Measurements from ENCODE around the gene RAET1G. TPM values are rescaled to one million over a fixed set of nuclear protein-coding genes. Genes with fewer than 3 reads are reported as not detected.

The RAET1G gene
- total RNA-seq, 1 experiment from 2014 or later: 0.54 TPM

DNA sequence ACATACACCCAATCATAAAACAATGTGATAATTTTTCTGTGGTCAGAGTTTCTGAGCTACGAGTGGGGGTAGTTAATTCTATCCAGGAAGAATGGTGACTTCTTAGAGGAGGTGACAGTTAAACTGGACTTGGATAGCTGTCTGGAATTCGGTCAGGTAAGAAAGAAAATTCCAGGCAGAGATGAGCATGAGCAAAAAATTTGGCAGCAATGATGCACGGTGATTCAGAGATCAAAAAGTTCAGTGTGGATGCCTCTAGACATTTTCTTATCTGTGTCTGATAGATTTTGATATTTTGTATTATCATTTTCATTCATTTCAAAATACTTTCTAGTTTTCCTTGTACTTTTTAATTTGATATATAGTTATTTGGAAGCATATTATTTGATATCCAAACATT, 37.0 kb downstream of the RAET1G start:
- CTCF ChIA-PET: no interaction called here
- no peak for DNase-seq
- Mint-ChIP-seq H3K9me3 (ENCODE audit: low read depth, unreplicated experiment) (no peaks in the 10 kb centered on the region), H3K27ac (ENCODE audit: unreplicated experiment) (no peak overlapping the region), H3K4me1 (ENCODE audit: low read depth, unreplicated experiment) (peaks cover 19% of the 10 kb centered on the region), H3K27me3 (ENCODE audit: unreplicated experiment) (peaks cover 6% of the 10 kb centered on the region), H3K4me3 (ENCODE audit: low read depth, unreplicated experiment) (no peak overlapping the region), H3K36me3 (ENCODE audit: insufficient read depth, unreplicated experiment) (no peaks in the 10 kb centered on the region)
- no TSS peak for BruUV-seq (replicated peaks)
- intact Hi-C loops (cut with micrococcal nuclease; ENCODE audit: unreplicated experiment): no loop called here
- no peak for TF ChIP-seq CTCF (IDR thresholded peaks at IDR 0.05; ENCODE audit: unreplicated experiment)

DNA sequence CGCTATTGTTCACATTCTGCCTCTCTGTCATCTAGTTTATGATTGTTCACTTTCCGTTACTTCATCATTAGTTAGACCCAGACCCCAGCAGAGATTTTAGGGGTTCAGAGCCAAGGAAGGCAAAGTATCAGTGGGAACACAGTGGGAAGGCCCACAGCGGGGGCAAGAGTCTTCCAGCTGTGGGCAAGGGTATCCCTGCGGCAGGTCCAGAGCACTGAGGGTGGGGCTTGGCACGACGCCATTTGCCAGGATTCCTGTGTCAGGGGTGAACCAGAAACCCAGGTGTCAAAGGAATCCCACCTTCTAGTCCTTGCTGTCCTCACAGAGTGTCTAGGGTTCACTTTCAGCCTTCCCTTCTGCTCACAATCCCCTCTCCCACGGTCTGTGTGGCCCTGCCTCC, 38.3 kb downstream of the RAET1G start:
- Mint-ChIP-seq H3K27me3 (ENCODE audit: unreplicated experiment) (peaks cover 19% of the 10 kb centered on the region), H3K27ac (ENCODE audit: unreplicated experiment) (no peak overlapping the region), H3K4me1 (ENCODE audit: low read depth, unreplicated experiment) (peaks cover 12% of the 10 kb centered on the region), H3K4me3 (ENCODE audit: low read depth, unreplicated experiment) (no peak overlapping the region), H3K9me3 (ENCODE audit: low read depth, unreplicated experiment) (no peaks in the 10 kb centered on the region), H3K36me3 (ENCODE audit: insufficient read depth, unreplicated experiment) (no peaks in the 10 kb centered on the region)
- no peak for DNase-seq
- intact Hi-C loops (cut with micrococcal nuclease; ENCODE audit: unreplicated experiment): no loop called here
- no peak for TF ChIP-seq CTCF (IDR thresholded peaks at IDR 0.05; ENCODE audit: unreplicated experiment)
- no TSS peak for BruUV-seq (replicated peaks)
- CTCF ChIA-PET: no interaction called here

DNA sequence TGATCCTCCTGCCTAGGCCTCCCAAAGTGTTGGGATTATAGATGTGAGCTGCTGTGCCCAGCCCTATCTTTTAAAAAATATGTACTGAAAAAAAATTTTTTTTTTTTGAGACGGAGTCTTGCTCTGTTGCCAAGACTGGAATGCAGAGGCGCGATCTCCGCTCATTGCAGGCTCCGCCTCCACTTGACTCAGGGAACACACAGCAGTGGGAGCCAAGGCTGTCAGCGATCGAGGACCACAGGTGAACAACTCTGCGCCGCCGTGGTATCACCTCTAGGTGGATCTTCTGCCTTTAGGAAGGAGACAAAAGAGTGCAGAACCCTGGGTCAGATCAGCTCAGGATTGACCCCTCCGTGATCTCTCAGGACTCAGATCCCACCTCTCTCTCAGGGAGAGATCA, 38.7 kb downstream of the RAET1G start:
- H3K27ac Mint-ChIP-seq (ENCODE audit: unreplicated experiment): no peak overlapping the region
- H3K4me3 Mint-ChIP-seq (ENCODE audit: low read depth, unreplicated experiment): no peak overlapping the region
- H3K9me3 Mint-ChIP-seq (ENCODE audit: low read depth, unreplicated experiment): no peaks in the 10 kb centered on the region
- intact Hi-C loops (cut with micrococcal nuclease; ENCODE audit: unreplicated experiment): no loop called here
- BruUV-seq (replicated peaks): no TSS peak
- CTCF ChIA-PET: no interaction called here
- no peak for TF ChIP-seq CTCF (IDR thresholded peaks at IDR 0.05; ENCODE audit: unreplicated experiment)
- DNase-seq: no peak
- peaks cover 23% of the 10 kb centered on the region for H3K27me3 Mint-ChIP-seq (ENCODE audit: unreplicated experiment)
- no peaks in the 10 kb centered on the region for H3K36me3 Mint-ChIP-seq (ENCODE audit: insufficient read depth, unreplicated experiment)
- peaks cover 12% of the 10 kb centered on the region for H3K4me1 Mint-ChIP-seq (ENCODE audit: low read depth, unreplicated experiment)

GRCh38 chr6:149881860-149882259, 41.1 kb downstream of the RAET1G start:
- CTCF ChIA-PET: interaction anchor here (1.7 kb wide), 1 partner anchor 13 kb away, joined by 4 read pairs; no protein-coding TSS in a partner anchor
- TF ChIP-seq CTCF (IDR thresholded peaks at IDR 0.05; ENCODE audit: unreplicated experiment): no peak
- no peak overlapping the region for H3K4me3 Mint-ChIP-seq (ENCODE audit: low read depth, unreplicated experiment)
- H3K27me3 Mint-ChIP-seq (ENCODE audit: unreplicated experiment): peaks cover 45% of the 10 kb centered on the region
- peaks cover under 1% of the 10 kb centered on the region for H3K4me1 Mint-ChIP-seq (ENCODE audit: low read depth, unreplicated experiment)
- H3K36me3 Mint-ChIP-seq (ENCODE audit: insufficient read depth, unreplicated experiment): no peaks in the 10 kb centered on the region
- no TSS peak for BruUV-seq (replicated peaks)
- intact Hi-C loops (cut with micrococcal nuclease; ENCODE audit: unreplicated experiment): no loop called here
- no peaks in the 10 kb centered on the region for H3K9me3 Mint-ChIP-seq (ENCODE audit: low read depth, unreplicated experiment)
- H3K27ac Mint-ChIP-seq (ENCODE audit: unreplicated experiment): no peak overlapping the region
- DNase-seq: no peak

Data from Calu3 (cell line).